Natural killer cell (primary cell): ENCODE data around the gene MMP24OS. TPM values are rescaled to one million over a fixed set of nuclear protein-coding genes. Genes with fewer than 3 reads are reported as not detected.

Experiments
- ATAC-seq, 3 donors: fragments of 150-1000 bp in 2 of 3; fragments of 200-7000 bp in 1 of 3; cut with Tn5 transposase; 1 replicate in 1 of 3; 2 replicates in 2 of 3; pipeline ENCODE4 v1.10.0; 2021; ENCODE audit warnings: mild to moderate bottlenecking in 2 of 3, moderate library complexity in 2 of 3
- DNase-seq, 2 donors: peaks; one replicate each; pipeline versions ENCODE4 v3.0.0 to v3.0.0-alpha.2; 2013 to 2021; ENCODE audit warnings: mixed read lengths in 1 of 2
- H3K27ac ChIP-seq: one replicate; pipeline ENCODE4 v1.5.1; 2013; ENCODE audit warnings: mild to moderate bottlenecking, low read length
- H3K27me3 ChIP-seq: one replicate; pipeline ENCODE4 v1.6.1; 2013; ENCODE audit warnings: low read length; ENCODE audit not compliant: control insufficient read depth, insufficient read depth
- H3K36me3 ChIP-seq: one replicate; pipeline ENCODE4 v1.6.1; 2013; ENCODE audit warnings: low read length; ENCODE audit not compliant: control insufficient read depth, insufficient read depth
- H3K4me1 ChIP-seq: one replicate; pipeline ENCODE4 v1.6.1; 2013; ENCODE audit warnings: low read length; ENCODE audit not compliant: control insufficient read depth, insufficient read depth
- H3K4me3 ChIP-seq: one replicate; pipeline ENCODE4 v1.5.1; 2013; ENCODE audit warnings: low read length
- H3K9me3 ChIP-seq: one replicate; pipeline ENCODE4 v1.6.1; 2013; ENCODE audit warnings: low read length; ENCODE audit not compliant: control insufficient read depth, insufficient read depth
- H3K27ac Mint-ChIP-seq, 2 donors: one replicate each; pipeline ENCODE4 v1.8.0; 2022; ENCODE audit warnings: mild to moderate bottlenecking in 2 of 2, mixed read lengths in 2 of 2, moderate library complexity in 1 of 2
- H3K27me3 Mint-ChIP-seq, 2 donors: one replicate each; pipeline ENCODE4 v1.8.0; 2022; ENCODE audit warnings: low read depth in 2 of 2, mixed read lengths in 2 of 2
- H3K36me3 Mint-ChIP-seq: one replicate; pipeline ENCODE4 v1.8.0; 2022; ENCODE audit warnings: mixed read lengths
- H3K4me1 Mint-ChIP-seq, 2 donors: one replicate each; pipeline ENCODE4 v1.8.0; 2022; ENCODE audit warnings: mixed read lengths in 2 of 2
- H3K4me3 Mint-ChIP-seq: one replicate; pipeline ENCODE4 v1.8.0; 2022; ENCODE audit warnings: mild to moderate bottlenecking, moderate library complexity, mixed read lengths
- H3K9me3 Mint-ChIP-seq, 2 donors: one replicate each; pipeline ENCODE4 v1.8.0; 2022; ENCODE audit warnings: mixed read lengths in 2 of 2
- CTCF ChIP-seq: fragments of 200-600 bp; IDR thresholded peaks from one replicate; pipeline ENCODE4 v1.8.0; 2022; ENCODE audit warnings: antibody characterized with exemption
- WGBS: methylation state at CpG from one replicate; pipeline ENCODE4 v1.1.7; 2013; ENCODE audit warnings: missing lambda C conversion rate; ENCODE audit not compliant: insufficient coverage; 5-methylcytosine and 5-hydroxymethylcytosine counted together
- intact Hi-C: fragments of 100-400 bp; cut with micrococcal nuclease; formaldehyde crosslinking; loops from one replicate; pipeline ENCODE4 v1.14.2; 2022
- total RNA-seq, 4 donors: library from RNA; stranded (reverse); fragments of 120-200 nt in 1 of 4; gene quantifications; one replicate each; pipeline versions ENCODE4 v1.2.3 to v1.2.4, GENCODE V29; 2013 to 2022

The MMP24OS gene
- total RNA-seq, 3 donors from 2014 or later (not counting 1 experiment from before 2014, with no cell fraction given): 76.5 to 92.7 (median 86.6) TPM

- Histone ChIP-seq H3K9me3 (no peaks in the 10 kb centered on the region), H3K36me3 (peaks cover 4% of the 10 kb centered on the region), H3K27me3 (no peaks in the 10 kb centered on the region), H3K27ac (no peak overlapping the region), H3K4me3 (no peak overlapping the region), H3K4me1 (peaks cover 8% of the 10 kb centered on the region)
- no peak for DNase-seq
- ATAC-seq: no peak
- Mint-ChIP-seq H3K36me3 (peaks cover 6% of the 10 kb centered on the region), H3K4me1 (peaks cover 16 to 21% of the 10 kb centered on the region in 2 donors), H3K4me3 (no peak overlapping the region), H3K27me3 (peaks cover 0 to 6% of the 10 kb centered on the region in 2 donors), H3K9me3 (no peaks in the 10 kb centered on the region), H3K27ac (no peak overlapping the region)
- no peak for TF ChIP-seq CTCF
- 88% methylated on average over 6 of the region's 6 CpGs for WGBS
- intact Hi-C loops: no loop called here
Measured at GRCh38 chr20:35235881-35236280, 42.0 kb downstream of the MMP24OS start.

GRCh38 chr20:35232575-35232974, 45.3 kb downstream of the MMP24OS start:
- ATAC-seq (no peak), DNase-seq (no peak)
- H3K4me1 Mint-ChIP-seq: no peaks in the 10 kb centered on the region
- WGBS: 90% methylated on average over 2 of the region's 2 CpGs
- no peaks in the 10 kb centered on the region for H3K9me3 Mint-ChIP-seq
- intact Hi-C loops: no loop called here
- peaks cover 9% of the 10 kb centered on the region for H3K36me3 Mint-ChIP-seq
- TF ChIP-seq CTCF: no peak
- H3K4me1 ChIP-seq: no peaks in the 10 kb centered on the region
- H3K27ac ChIP-seq: no peak overlapping the region
- no peak overlapping the region for H3K4me3 Mint-ChIP-seq
- peaks cover 1% of the 10 kb centered on the region for H3K27me3 ChIP-seq
- H3K36me3 ChIP-seq: peaks cover 4% of the 10 kb centered on the region
- no peaks in the 10 kb centered on the region for H3K9me3 ChIP-seq
- no peak overlapping the region for H3K4me3 ChIP-seq
- H3K27me3 Mint-ChIP-seq: peaks cover 0 to 11% of the 10 kb centered on the region in 2 donors
- no peak overlapping the region for H3K27ac Mint-ChIP-seq

- peaks cover 15% of the 10 kb centered on the region for H3K27me3 ChIP-seq
- Mint-ChIP-seq H3K9me3 (no peaks in the 10 kb centered on the region), H3K4me1 (peaks cover 5 to 14% of the 10 kb centered on the region in 2 donors), H3K36me3 (peaks cover 9% of the 10 kb centered on the region), H3K27ac (no peak overlapping the region), H3K27me3 (peaks cover 10 to 35% of the 10 kb centered on the region in 2 donors), H3K4me3 (peak overlapping the region; percentile 72)
- H3K9me3 ChIP-seq: no peaks in the 10 kb centered on the region
- H3K36me3 ChIP-seq: peaks cover 2% of the 10 kb centered on the region
- H3K27ac ChIP-seq: no peak overlapping the region
- intact Hi-C loops: no loop called here
- 11% methylated on average over 74 of the region's 74 CpGs for WGBS
- H3K4me1 ChIP-seq: peaks cover 10% of the 10 kb centered on the region
- DNase-seq (peak; percentile 57), ATAC-seq (peak; percentile 84 to 97 (median 94))
- H3K4me3 ChIP-seq: no peak overlapping the region
- no peak for TF ChIP-seq CTCF
Measured at GRCh38 chr20:35226884-35227681, 50.8 kb downstream of the MMP24OS start.

Other genes with a start within 250 kb of the MMP24OS start
- gene TRPC4AP, start 185.3 kb downstream of the MMP24OS start, total RNA-seq: 10 to 100 TPM; 72.3 to 79.0 (median 74.4) TPM
- gene EDEM2, start 130.8 kb downstream of the MMP24OS start, total RNA-seq: 10 to 100 TPM; 20.0 to 27.4 (median 25.3) TPM
- gene PROCR, start 106.0 kb downstream of the MMP24OS start, total RNA-seq: 1 to 10 TPM; 6.4 to 9.3 (median 6.4) TPM
- gene MMP24, start 51.4 kb downstream of the MMP24OS start, total RNA-seq: under 1 TPM; 0.14 to 0.18 (median 0.16) TPM
- 10 to 100 TPM; 73.9 to 81.4 (median 79.0) TPM for gene EIF6, start 6.7 kb upstream of the MMP24OS start, total RNA-seq
- not detected for gene FAM83C, start 14.3 kb upstream of the MMP24OS start, total RNA-seq
- gene UQCC1, start 133.9 kb upstream of the MMP24OS start, total RNA-seq: 10 to 100 TPM; 22.2 to 39.7 (median 27.7) TPM
- not detected for gene GDF5, start 160.1 kb upstream of the MMP24OS start, total RNA-seq
- gene CEP250, start 177.5 kb upstream of the MMP24OS start, total RNA-seq: 10 to 100 TPM; 61.5 to 91.8 (median 80.8) TPM